CD4-positive, CD25-positive, alpha-beta regulatory T cell (primary cell): ENCODE data around the gene UGT1A9. TPM values are rescaled to one million over a fixed set of nuclear protein-coding genes. Genes with fewer than 3 reads are reported as not detected.

ENCODE experiments used
- ATAC-seq, 2 donors: fragments of 150-1000 bp; cut with Tn5 transposase; one replicate each; pipeline ENCODE4 v1.10.0; 2021; ENCODE audit warnings: low read depth in 2 of 2, moderate number of reproducible peaks in 2 of 2, moderate library complexity in 1 of 2
- DNase-seq, 3 donors: peaks; one replicate each; pipeline versions ENCODE4 v3.0.0 to v3.0.0-alpha.2; 2012 to 2022; ENCODE audit warnings: mixed read lengths in 1 of 3
- H3K27ac ChIP-seq: one replicate; pipeline ENCODE4 v1.7.0; 2013; ENCODE audit warnings: mild to moderate bottlenecking, low read length; ENCODE audit not compliant: insufficient read depth, poor library complexity, severe bottlenecking
- H3K27me3 ChIP-seq: one replicate; pipeline ENCODE4 v1.7.0; 2013; ENCODE audit warnings: low read length; ENCODE audit not compliant: control insufficient read depth, insufficient read depth
- H3K36me3 ChIP-seq: one replicate; pipeline ENCODE4 v1.7.0; 2013; ENCODE audit warnings: mild to moderate bottlenecking, low read length, moderate library complexity; ENCODE audit not compliant: control insufficient read depth, insufficient read depth
- H3K4me1 ChIP-seq: 2 replicates; pipeline ENCODE4 v1.7.0; 2013; ENCODE audit warnings: mild to moderate bottlenecking, low read length; ENCODE audit not compliant: insufficient read depth, control insufficient read depth, poor library complexity, severe bottlenecking
- H3K4me3 ChIP-seq: one replicate; pipeline ENCODE4 v1.7.0; 2013; ENCODE audit warnings: low read depth, mild to moderate bottlenecking, low read length, moderate library complexity
- H3K9me3 ChIP-seq, 2 experiments: 1 replicate in 1 of 2; 2 replicates in 1 of 2; pipeline ENCODE4 v1.7.0; 2013; ENCODE audit warnings: low read length in 2 of 2, mild to moderate bottlenecking in 1 of 2, moderate library complexity in 1 of 2; ENCODE audit not compliant: control insufficient read depth in 2 of 2
- H3K27ac Mint-ChIP-seq, 3 donors: one replicate each; pipeline ENCODE4 v1.8.0; 2020 to 2022; ENCODE audit warnings: mild to moderate bottlenecking in 3 of 3, mixed read lengths in 3 of 3, moderate library complexity in 2 of 3
- H3K27me3 Mint-ChIP-seq: one replicate; pipeline ENCODE4 v1.8.0; 2022; ENCODE audit warnings: mild to moderate bottlenecking, mixed read lengths
- H3K36me3 Mint-ChIP-seq: one replicate; pipeline ENCODE4 v1.8.0; 2020; ENCODE audit warnings: mixed read lengths
- H3K4me1 Mint-ChIP-seq, 4 donors: one replicate each; pipeline ENCODE4 v1.8.0; 2020 to 2022; ENCODE audit warnings: mixed read lengths in 4 of 4, mild to moderate bottlenecking in 1 of 4
- H3K4me3 Mint-ChIP-seq, 4 donors: one replicate each; pipeline ENCODE4 v1.8.0; 2020 to 2022; ENCODE audit warnings: mild to moderate bottlenecking in 4 of 4, mixed read lengths in 4 of 4, moderate library complexity in 3 of 4
- H3K9me3 Mint-ChIP-seq, 7 donors: one replicate each; pipeline ENCODE4 v1.8.0; 2020 to 2022; ENCODE audit warnings: mixed read lengths in 7 of 7, mild to moderate bottlenecking in 3 of 7, moderate library complexity in 2 of 7
- polyA plus RNA-seq, 4 donors: library from polyadenylated mRNA; unstranded; fragments of 300-500 nt; fragmentation: Illumina TruSeq; gene quantifications; one replicate each; pipeline ENCODE4 v1.2.3, GENCODE V29; 2021
- total RNA-seq: library from RNA; stranded (reverse); gene quantifications from one replicate; pipeline ENCODE4 v1.2.3, GENCODE V29; 2022

The UGT1A9 gene
- total and polyA plus RNA-seq, 5 donors from 2014 or later, result not detected

- no peaks in the 10 kb centered on the region for H3K4me1 Mint-ChIP-seq
- peaks cover 13% of the 10 kb centered on the region for H3K27me3 Mint-ChIP-seq
- no peak overlapping the region for H3K27ac Mint-ChIP-seq
Measured at GRCh38 chr2:233779722-233780121, 108.0 kb downstream of the UGT1A9 start.

GRCh38 chr2:233780771-233781170 is 109.1 kb downstream of the UGT1A9 start:
- H3K4me3 ChIP-seq, result no peak overlapping the region
- H3K27ac Mint-ChIP-seq, result no peak overlapping the region
- ATAC-seq (no peak), DNase-seq (no peak)
- H3K36me3 ChIP-seq, result no peaks in the 10 kb centered on the region
- H3K27ac ChIP-seq, result no peak overlapping the region
- no peaks in the 10 kb centered on the region for H3K4me1 Mint-ChIP-seq
- no peak overlapping the region for H3K4me3 Mint-ChIP-seq
- H3K36me3 Mint-ChIP-seq, result no peaks in the 10 kb centered on the region
- H3K27me3 Mint-ChIP-seq, result peaks cover 13% of the 10 kb centered on the region
- H3K27me3 ChIP-seq, result peaks cover 10% of the 10 kb centered on the region
- no peaks in the 10 kb centered on the region for H3K4me1 ChIP-seq
- peaks cover 2 to 7% of the 10 kb centered on the region in 2 experiments for H3K9me3 ChIP-seq
- peaks cover 0 to 16% (median 4%) of the 10 kb centered on the region in 7 donors for H3K9me3 Mint-ChIP-seq

More at GRCh38 chr2:233779722-233780121, 108.0 kb downstream of the UGT1A9 start:
- no peak overlapping the region for H3K4me3 Mint-ChIP-seq
- Histone ChIP-seq H3K27ac (no peak overlapping the region), H3K4me3 (no peak overlapping the region), H3K36me3 (no peaks in the 10 kb centered on the region), H3K9me3 (peaks cover 2 to 11% of the 10 kb centered on the region in 2 experiments), H3K4me1 (no peaks in the 10 kb centered on the region), H3K27me3 (peaks cover 10% of the 10 kb centered on the region)
- no peaks in the 10 kb centered on the region for H3K36me3 Mint-ChIP-seq
- DNase-seq, result no peak
- peaks cover 0 to 17% (median 5%) of the 10 kb centered on the region in 7 donors for H3K9me3 Mint-ChIP-seq
- no peak for ATAC-seq

- Histone ChIP-seq H3K36me3 (no peaks in the 10 kb centered on the region), H3K4me1 (no peaks in the 10 kb centered on the region), H3K27me3 (no peaks in the 10 kb centered on the region), H3K4me3 (no peak overlapping the region), H3K9me3 (no peaks in the 10 kb centered on the region), H3K27ac (no peak overlapping the region)
- Mint-ChIP-seq H3K4me1 (peaks cover 0 to 5% (median 2%) of the 10 kb centered on the region in 4 donors), H3K36me3 (no peaks in the 10 kb centered on the region), H3K9me3 (peaks cover 0 to 3% (median 0%) of the 10 kb centered on the region in 7 donors), H3K27ac (no peak overlapping the region), H3K4me3 (no peak overlapping the region), H3K27me3 (peaks cover 5% of the 10 kb centered on the region)
- ATAC-seq, result no peak
- DNase-seq, result no peak
Measured at GRCh38 chr2:233789554-233789953, 117.9 kb downstream of the UGT1A9 start.

- no peak overlapping the region for H3K27ac ChIP-seq
- ATAC-seq (no peak), DNase-seq (no peak)
- H3K4me3 ChIP-seq, result no peak overlapping the region
- Mint-ChIP-seq H3K4me3 (no peak overlapping the region), H3K4me1 (peaks cover 0 to 5% (median 2%) of the 10 kb centered on the region in 4 donors), H3K27ac (no peak overlapping the region), H3K9me3 (no peaks in the 10 kb centered on the region), H3K27me3 (peaks cover 5% of the 10 kb centered on the region), H3K36me3 (no peaks in the 10 kb centered on the region)
- no peaks in the 10 kb centered on the region for H3K4me1 ChIP-seq
- no peaks in the 10 kb centered on the region for H3K9me3 ChIP-seq
- H3K27me3 ChIP-seq, result no peaks in the 10 kb centered on the region
- no peaks in the 10 kb centered on the region for H3K36me3 ChIP-seq
Measured at GRCh38 chr2:233791151-233791882, 119.6 kb downstream of the UGT1A9 start.

- no peak for DNase-seq
- Mint-ChIP-seq H3K9me3 (no peaks in the 10 kb centered on the region), H3K4me3 (no peak overlapping the region), H3K27ac (no peak overlapping the region), H3K4me1 (peaks cover 0 to 5% (median 2%) of the 10 kb centered on the region in 4 donors), H3K27me3 (peaks cover 7% of the 10 kb centered on the region), H3K36me3 (no peaks in the 10 kb centered on the region)
- H3K9me3 ChIP-seq, result no peaks in the 10 kb centered on the region
- no peaks in the 10 kb centered on the region for H3K4me1 ChIP-seq
- ATAC-seq, result no peak
- no peak overlapping the region for H3K4me3 ChIP-seq
- H3K36me3 ChIP-seq, result no peaks in the 10 kb centered on the region
- no peak overlapping the region for H3K27ac ChIP-seq
- no peaks in the 10 kb centered on the region for H3K27me3 ChIP-seq
Measured at GRCh38 chr2:233791883-233792329, 120.2 kb downstream of the UGT1A9 start.

- Histone ChIP-seq H3K4me3 (no peak overlapping the region), H3K27ac (no peak overlapping the region), H3K27me3 (no peaks in the 10 kb centered on the region), H3K36me3 (no peaks in the 10 kb centered on the region), H3K9me3 (no peaks in the 10 kb centered on the region), H3K4me1 (no peaks in the 10 kb centered on the region)
- peaks cover 9% of the 10 kb centered on the region for H3K27me3 Mint-ChIP-seq
- DNase-seq (no peak), ATAC-seq (no peak)
- H3K36me3 Mint-ChIP-seq, result no peaks in the 10 kb centered on the region
- H3K27ac Mint-ChIP-seq, result no peak overlapping the region
- H3K4me1 Mint-ChIP-seq, result peaks cover 0 to 5% (median 2%) of the 10 kb centered on the region in 4 donors
- H3K9me3 Mint-ChIP-seq, result no peaks in the 10 kb centered on the region
- H3K4me3 Mint-ChIP-seq, result no peak overlapping the region
Measured at GRCh38 chr2:233792720-233793119, 121.0 kb downstream of the UGT1A9 start.

GRCh38 chr2:233793465-233794127 is 121.9 kb downstream of the UGT1A9 start:
- H3K27me3 Mint-ChIP-seq, result peaks cover 9% of the 10 kb centered on the region
- no peak overlapping the region for H3K27ac Mint-ChIP-seq
- Histone ChIP-seq H3K27me3 (no peaks in the 10 kb centered on the region), H3K9me3 (no peaks in the 10 kb centered on the region), H3K27ac (no peak overlapping the region), H3K4me3 (no peak overlapping the region), H3K36me3 (no peaks in the 10 kb centered on the region), H3K4me1 (no peaks in the 10 kb centered on the region)
- peaks cover 0 to 5% (median 2%) of the 10 kb centered on the region in 4 donors for H3K4me1 Mint-ChIP-seq
- no peak overlapping the region for H3K4me3 Mint-ChIP-seq
- H3K36me3 Mint-ChIP-seq, result no peaks in the 10 kb centered on the region
- no peaks in the 10 kb centered on the region for H3K9me3 Mint-ChIP-seq
- no peak for ATAC-seq
- no peak for DNase-seq
